OCI-LY7 (cell line): ENCODE measurements around the gene MALL. TPM values are rescaled to one million over a fixed set of nuclear protein-coding genes. Genes with fewer than 3 reads are reported as not detected.

ENCODE experiments used
- BruUV-seq: library from RNA; stranded (reverse); fragments of 400-500 nt; replicated peaks from 2 replicates; lab custom pipeline; 2021; lab: Mats Ljungman, UMichigan
- CTCF ChIA-PET: fragments of 300-600 bp; sonication (Branson Sonifier 250); formaldehyde crosslinking; loops from one replicate; lab custom pipeline; 2022; ENCODE audit warnings: antibody characterized with exemption; ENCODE audit not compliant: unreplicated experiment; lab: Charles Lee
- POLR2A ChIA-PET: fragments of 300-600 bp; sonication (Branson Sonifier 250); formaldehyde crosslinking; loops from one replicate; lab custom pipeline; 2022; ENCODE audit warnings: antibody characterized with exemption; lab: Charles Lee
- DNase-seq: peaks from one replicate; pipeline ENCODE4 v3.0.0-alpha.2; 2015; ENCODE audit warnings: low spot score
- H2AFZ ChIP-seq: fragments of 200-600 bp; sonication (generic), shearing (Covaris generic); 2 replicates; pipeline ENCODE4 v1.6.1; 2014; ENCODE audit warnings: mild to moderate bottlenecking, antibody characterized with exemption, low read length, moderate library complexity
- H3K27ac ChIP-seq: fragments of 200-600 bp; sonication (generic); 2 replicates; pipeline ENCODE4 v1.5.1; 2014; ENCODE audit warnings: mixed run types, low read depth, mild to moderate bottlenecking, moderate library complexity, low read length, inconsistent platforms; ENCODE audit not compliant: poor library complexity, severe bottlenecking
- H3K36me3 ChIP-seq: fragments of 200-600 bp; sonication (generic); 2 replicates; pipeline ENCODE4 v1.6.1; 2014; ENCODE audit warnings: mild to moderate bottlenecking, antibody characterized with exemption, low read length, moderate library complexity, mixed read lengths; ENCODE audit not compliant: insufficient read depth
- H3K4me1 ChIP-seq: fragments of 200-600 bp; sonication (generic); 2 replicates; pipeline ENCODE4 v1.5.1; 2014; ENCODE audit warnings: mild to moderate bottlenecking, low read length; ENCODE audit not compliant: insufficient read depth, poor library complexity, severe bottlenecking
- H3K4me2 ChIP-seq: fragments of 200-600 bp; sonication (generic); 2 replicates; pipeline ENCODE4 v1.6.1; 2014; ENCODE audit warnings: mild to moderate bottlenecking, low read length
- H3K4me3 ChIP-seq: fragments of 200-600 bp; sonication (generic); 2 replicates; pipeline ENCODE4 v1.5.1; 2014; ENCODE audit warnings: mild to moderate bottlenecking, low read depth, low read length; ENCODE audit not compliant: poor library complexity, severe bottlenecking
- H3K79me2 ChIP-seq: fragments of 200-600 bp; sonication (generic); 2 replicates; pipeline ENCODE4 v1.6.1; 2016; ENCODE audit warnings: low read depth, mild to moderate bottlenecking, low read length, moderate library complexity, mixed read lengths; ENCODE audit not compliant: insufficient read depth
- H3K9me2 ChIP-seq: fragments of 200-600 bp; sonication (generic); 2 replicates; pipeline ENCODE4 v1.6.1; 2016; ENCODE audit warnings: mild to moderate bottlenecking, low read length, mixed read lengths; ENCODE audit not compliant: insufficient read depth
- H3K9me3 ChIP-seq: fragments of 200-600 bp; sonication (generic); 2 replicates; pipeline ENCODE4 v1.6.1; 2014; ENCODE audit warnings: mild to moderate bottlenecking, mixed run types, low read length, mixed read lengths
- H4K20me1 ChIP-seq: fragments of 200-600 bp; sonication (generic); 2 replicates; pipeline ENCODE4 v1.6.1; 2014; ENCODE audit warnings: mild to moderate bottlenecking, antibody characterized with exemption, low read length, moderate library complexity, mixed read lengths; ENCODE audit not compliant: insufficient read depth
- EZH2phosphoT487 ChIP-seq: fragments of 200-600 bp; sonication (generic); IDR thresholded peaks from 2 replicates; pipeline ENCODE4 v1.6.1; 2018; ENCODE audit warnings: low read depth, borderline replicate concordance, mild to moderate bottlenecking, mixed run types, antibody characterized with exemption, low read length, moderate library complexity, mixed read lengths
- intact Hi-C: fragments of 100-400 bp; cut with micrococcal nuclease; formaldehyde crosslinking; loops from one replicate; pipeline ENCODE4 v1.10.0; 2022; ENCODE audit not compliant: unreplicated experiment
- total RNA-seq, 2 experiments: library from RNA; depleted of rRNA in 1 of 2; stranded (reverse); fragments of >200 nt in 1 of 2; shearing (Covaris generic) in 1 of 2; gene quantifications; 2 replicates each; pipeline ENCODE4 v1.2.3, GENCODE V29; 2014 to 2022
- TF ChIP-seq, protein P1 (sequence below): fragments of 200-600 bp; sonication (generic); conservative IDR thresholded peaks from 2 replicates; pipeline ENCODE4 v1.5.1; 2014; ENCODE audit warnings: mild to moderate bottlenecking, antibody characterized with exemption, low read length, moderate library complexity, mixed read lengths

MALL gene
- total RNA-seq, 2 experiments from 2014 or later: not detected

- no peak for DNase-seq
- TF ChIP-seq, protein P1, sequence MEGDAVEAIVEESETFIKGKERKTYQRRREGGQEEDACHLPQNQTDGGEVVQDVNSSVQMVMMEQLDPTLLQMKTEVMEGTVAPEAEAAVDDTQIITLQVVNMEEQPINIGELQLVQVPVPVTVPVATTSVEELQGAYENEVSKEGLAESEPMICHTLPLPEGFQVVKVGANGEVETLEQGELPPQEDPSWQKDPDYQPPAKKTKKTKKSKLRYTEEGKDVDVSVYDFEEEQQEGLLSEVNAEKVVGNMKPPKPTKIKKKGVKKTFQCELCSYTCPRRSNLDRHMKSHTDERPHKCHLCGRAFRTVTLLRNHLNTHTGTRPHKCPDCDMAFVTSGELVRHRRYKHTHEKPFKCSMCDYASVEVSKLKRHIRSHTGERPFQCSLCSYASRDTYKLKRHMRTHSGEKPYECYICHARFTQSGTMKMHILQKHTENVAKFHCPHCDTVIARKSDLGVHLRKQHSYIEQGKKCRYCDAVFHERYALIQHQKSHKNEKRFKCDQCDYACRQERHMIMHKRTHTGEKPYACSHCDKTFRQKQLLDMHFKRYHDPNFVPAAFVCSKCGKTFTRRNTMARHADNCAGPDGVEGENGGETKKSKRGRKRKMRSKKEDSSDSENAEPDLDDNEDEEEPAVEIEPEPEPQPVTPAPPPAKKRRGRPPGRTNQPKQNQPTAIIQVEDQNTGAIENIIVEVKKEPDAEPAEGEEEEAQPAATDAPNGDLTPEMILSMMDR: no peak
- no peak for TF ChIP-seq EZH2phosphoT487
- H3K4me1 ChIP-seq: no peaks in the 10 kb centered on the region
- no peaks in the 10 kb centered on the region for H3K9me2 ChIP-seq
- ChIA-PET POLR2A (interaction anchor here (0.6 kb wide), 1 partner anchor 534 kb away, joined by 3 read pairs; no protein-coding TSS in a partner anchor), CTCF (no interaction called here)
- BruUV-seq: no TSS peak
- intact Hi-C loops: no loop called here
- H4K20me1 ChIP-seq: no peaks in the 10 kb centered on the region
- H3K79me2 ChIP-seq: no peaks in the 10 kb centered on the region
- H3K4me3 ChIP-seq: no peak overlapping the region
- H3K27ac ChIP-seq: no peak overlapping the region
- no peak overlapping the region for H2AFZ ChIP-seq
- no peaks in the 10 kb centered on the region for H3K9me3 ChIP-seq
- no peak overlapping the region for H3K4me2 ChIP-seq
- no peaks in the 10 kb centered on the region for H3K36me3 ChIP-seq
Measured at GRCh38 chr2:110140401-110140800, 24.8 kb upstream of the MALL start.

DNA sequence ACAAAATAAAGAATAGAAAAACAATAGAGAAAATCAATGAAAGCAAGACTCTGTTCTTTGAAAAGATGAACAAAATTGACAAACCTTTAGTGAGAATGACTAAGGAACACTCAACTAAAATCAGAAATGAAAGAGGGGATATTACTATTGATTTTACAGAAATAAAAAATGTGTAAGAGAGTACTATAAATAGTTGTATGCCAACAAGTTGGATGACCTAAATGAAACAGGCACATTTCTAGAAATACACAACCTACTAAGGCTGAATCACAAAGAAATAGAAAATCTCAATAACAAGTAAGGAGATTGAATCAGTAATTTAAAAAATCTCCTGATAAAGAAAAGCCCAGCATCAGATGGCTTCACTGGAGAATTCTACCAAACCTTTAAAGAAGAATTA is 18.4 kb upstream of the MALL start:
- no peaks in the 10 kb centered on the region for H3K9me2 ChIP-seq
- no peak overlapping the region for H3K4me2 ChIP-seq
- TF ChIP-seq, protein P1: no peak
- TF ChIP-seq EZH2phosphoT487: no peak
- H3K4me3 ChIP-seq: no peak overlapping the region
- intact Hi-C loops: no loop called here
- 0 out of 2 replicates have a peak, but pooled peaks cover 4% of the 10 kb centered on the region for H3K9me3 ChIP-seq
- ChIA-PET POLR2A (no interaction called here), CTCF (no interaction called here)
- H3K79me2 ChIP-seq: no peaks in the 10 kb centered on the region
- H3K36me3 ChIP-seq: no peaks in the 10 kb centered on the region
- no peaks in the 10 kb centered on the region for H4K20me1 ChIP-seq
- DNase-seq: no peak
- no peak overlapping the region for H2AFZ ChIP-seq
- no TSS peak for BruUV-seq
- no peaks in the 10 kb centered on the region for H3K4me1 ChIP-seq
- no peak overlapping the region for H3K27ac ChIP-seq

GRCh38 chr2:110131166-110131565 is 15.5 kb upstream of the MALL start:
- no peak overlapping the region for H3K4me2 ChIP-seq
- H3K36me3 ChIP-seq: no peaks in the 10 kb centered on the region
- no peaks in the 10 kb centered on the region for H3K4me1 ChIP-seq
- no peak overlapping the region for H2AFZ ChIP-seq
- H3K9me2 ChIP-seq: no peaks in the 10 kb centered on the region
- no TSS peak for BruUV-seq
- TF ChIP-seq, protein P1: no peak
- TF ChIP-seq EZH2phosphoT487: no peak
- no peak for DNase-seq
- 0 out of 2 replicates have a peak, but pooled peaks cover 4% of the 10 kb centered on the region for H3K9me3 ChIP-seq
- ChIA-PET CTCF (no interaction called here), POLR2A (no interaction called here)
- no peak overlapping the region for H3K4me3 ChIP-seq
- no peaks in the 10 kb centered on the region for H3K79me2 ChIP-seq
- no peaks in the 10 kb centered on the region for H4K20me1 ChIP-seq
- intact Hi-C loops: no loop called here
- H3K27ac ChIP-seq: no peak overlapping the region
